SHP77 treated with DMSO at 0.1 percent for 48 hours (cell line): Measurements from ENCODE around the gene STRBP.
A peak's percentile ranks its signal among the peaks of the same experiment; 100 is the strongest.
"Not testable (repeated sequence)": the region's sequence is repeated elsewhere in the genome, so short reads cannot be mapped to it uniquely, and the experiment has no call there.

Experiments used
- DNase-seq: peaks from one replicate; lab custom pipeline; 2025; lab: John Stamatoyannopoulos, UW

Gene STRBP

GRCh38 chr9:123282362-123283047 is 14.1 kb upstream of the STRBP start:
- DNase-seq: peak; percentile 34

GRCh38 chr9:123281659-123282350 is 13.4 kb upstream of the STRBP start:
- DNase-seq: no peak

GRCh38 chr9:123278879-123279493 is 10.6 kb upstream of the STRBP start:
- DNase-seq: not testable (repeated sequence)

GRCh38 chr9:123278361-123278760 is 10.0 kb upstream of the STRBP start:
- DNase-seq: no peak

- no peak for DNase-seq
Measured at GRCh38 chr9:123276551-123276950, 8.2 kb upstream of the STRBP start.

- DNase-seq: not testable (repeated sequence)
Measured at GRCh38 chr9:123271133-123271532, 2.7 kb upstream of the STRBP start.

- no peak for DNase-seq
Measured at GRCh38 chr9:123269281-123269680, 895 bp upstream of the STRBP start.

GRCh38 chr9:123268199-123268464 is 254 bp downstream of the STRBP start:
- no peak for DNase-seq

GRCh38 chr9:123267481-123268198 is 746 bp downstream of the STRBP start:
- no peak for DNase-seq

GRCh38 chr9:123266655-123267399 is 1.6 kb downstream of the STRBP start:
- no peak for DNase-seq

- DNase-seq: no peak
Measured at GRCh38 chr9:123265833-123266232, 2.6 kb downstream of the STRBP start.

GRCh38 chr9:123263227-123263626 is 5.2 kb downstream of the STRBP start:
- DNase-seq: no peak

- DNase-seq: no peak
Measured at GRCh38 chr9:123262338-123262737, 6.0 kb downstream of the STRBP start.

- DNase-seq: no peak
Measured at GRCh38 chr9:123261006-123261677, 7.2 kb downstream of the STRBP start.

- DNase-seq: no peak
Measured at GRCh38 chr9:123260340-123260739, 8.0 kb downstream of the STRBP start.

- DNase-seq: no peak
Measured at GRCh38 chr9:123257276-123257675, 11.1 kb downstream of the STRBP start.

- DNase-seq: no peak
Measured at GRCh38 chr9:123255718-123256117, 12.7 kb downstream of the STRBP start.

- DNase-seq: no peak
Measured at GRCh38 chr9:123253204-123253603, 15.2 kb downstream of the STRBP start.

GRCh38 chr9:123251741-123252140 is 16.6 kb downstream of the STRBP start:
- peak; percentile 10 for DNase-seq

GRCh38 chr9:123251324-123251723 is 17.1 kb downstream of the STRBP start:
- DNase-seq: no peak

GRCh38 chr9:123250504-123250903 is 17.9 kb downstream of the STRBP start:
- no peak for DNase-seq

GRCh38 chr9:123249162-123249561 is 19.2 kb downstream of the STRBP start:
- DNase-seq: not testable (repeated sequence)
